GM18951 (cell line): ENCODE data around the gene MTHFD1.

Source experiments
- POLR2A ChIP-seq: IDR thresholded peaks from 4 replicates; pipeline ENCODE4 v1.6.1; 2011; ENCODE audit warnings: mild to moderate bottlenecking; ENCODE audit not compliant: insufficient read length, insufficient read depth; ENCODE audit errors: extremely low read depth
- in situ Hi-C: fragments of 300-500 bp; cut with MboI; formaldehyde crosslinking; loops from one replicate; pipeline ENCODE4 v1.12.0; 2022; ENCODE audit warnings: low sequenced_read_pairs, mixed read lengths, inconsistent platforms; ENCODE audit not compliant: unreplicated experiment

MTHFD1 gene

DNA sequence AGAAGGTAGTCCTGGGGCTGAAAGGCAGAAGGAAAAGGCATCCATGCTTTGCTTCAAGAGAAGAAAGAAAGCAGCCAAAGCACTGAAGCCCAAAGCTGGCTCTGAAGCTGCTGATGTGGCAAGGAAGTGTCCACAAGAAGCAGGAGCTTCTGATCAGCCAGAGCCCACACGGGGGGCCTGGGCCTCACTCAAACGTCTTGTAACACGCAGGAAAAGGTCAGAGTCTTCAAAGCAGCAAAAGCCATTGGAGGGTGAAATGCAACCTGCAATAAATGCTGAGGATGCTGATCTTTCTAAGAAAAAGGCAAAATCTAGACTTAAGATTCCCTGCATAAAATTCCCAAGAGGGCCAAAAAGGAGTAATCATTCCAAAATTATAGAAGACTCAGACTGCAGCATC, 80.3 kb downstream of the MTHFD1 start:
- TF ChIP-seq POLR2A: no peak
- in situ Hi-C loops: no loop called here

DNA sequence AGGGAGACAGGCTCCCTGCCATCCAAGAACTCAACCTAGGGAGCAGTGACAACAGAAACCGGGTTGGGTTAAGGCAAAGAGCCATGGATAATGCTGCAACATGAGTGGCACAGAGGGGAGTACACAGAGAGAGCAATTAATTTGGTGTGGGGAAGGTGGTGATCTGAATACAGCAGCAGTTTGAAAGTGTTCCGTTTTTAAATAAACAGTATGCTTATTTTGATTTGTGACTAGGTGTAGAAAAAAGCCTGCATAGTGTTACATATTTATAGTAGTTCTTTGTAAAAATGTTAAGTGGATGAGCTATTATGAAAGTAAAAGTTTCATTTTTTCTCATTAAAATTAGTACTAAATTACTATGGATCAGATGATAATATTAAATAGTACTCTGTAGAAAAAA, 85.9 kb downstream of the MTHFD1 start:
- in situ Hi-C loops: no loop called here
- TF ChIP-seq POLR2A: no peak

DNA sequence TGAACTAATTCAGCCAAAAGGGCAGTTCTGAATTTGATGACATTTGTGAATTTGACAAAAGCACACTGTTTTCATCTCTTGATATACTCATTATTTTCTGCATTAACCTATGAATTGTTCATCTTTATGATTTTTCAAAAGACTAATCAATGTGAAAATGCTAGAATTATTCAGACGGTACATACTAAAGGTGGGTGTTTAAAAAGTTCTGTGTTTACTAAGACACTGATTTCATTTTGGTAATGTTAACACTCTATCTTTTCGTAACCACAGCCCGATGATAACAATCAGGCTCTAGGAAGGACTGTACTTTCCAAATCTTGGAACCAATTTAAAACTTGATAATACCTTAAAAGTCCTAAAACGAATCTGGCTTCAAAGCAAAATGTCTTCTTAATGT, 86.5 kb downstream of the MTHFD1 start:
- TF ChIP-seq POLR2A: no peak
- in situ Hi-C loops: no loop called here

DNA sequence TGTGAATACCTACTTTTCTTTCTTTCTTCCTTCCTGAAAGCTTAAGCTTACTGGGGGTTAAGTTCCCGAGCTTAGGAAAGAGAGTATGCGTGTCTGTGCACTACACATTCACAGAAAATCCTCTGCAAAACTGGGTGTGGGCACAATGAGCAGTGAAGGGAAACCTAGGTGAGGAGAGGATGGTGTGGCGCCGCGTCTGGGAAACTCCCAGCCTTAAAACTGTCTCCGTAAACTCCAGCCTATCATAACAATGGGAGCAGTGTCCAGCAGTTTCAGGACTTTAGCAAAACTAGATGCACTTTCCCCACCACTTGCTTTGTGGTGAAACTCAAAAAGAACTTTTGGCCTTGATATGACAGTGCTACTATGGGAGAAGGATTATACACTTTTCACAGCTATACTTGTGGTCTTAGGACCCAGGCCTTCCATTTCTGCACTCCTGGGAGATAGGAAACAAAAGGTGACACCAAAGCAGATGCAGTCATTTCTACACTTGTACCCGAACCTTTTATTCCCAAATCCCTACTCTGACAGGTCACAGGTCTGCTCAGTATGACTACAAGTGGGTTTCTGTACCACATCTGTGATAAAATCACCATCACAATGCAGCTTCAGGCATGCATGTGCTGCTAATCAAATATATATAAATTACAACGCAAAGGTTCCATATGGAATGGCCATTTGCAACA, 87.6 kb downstream of the MTHFD1 start:
- in situ Hi-C loops: no loop called here
- TF ChIP-seq POLR2A: no peak

DNA sequence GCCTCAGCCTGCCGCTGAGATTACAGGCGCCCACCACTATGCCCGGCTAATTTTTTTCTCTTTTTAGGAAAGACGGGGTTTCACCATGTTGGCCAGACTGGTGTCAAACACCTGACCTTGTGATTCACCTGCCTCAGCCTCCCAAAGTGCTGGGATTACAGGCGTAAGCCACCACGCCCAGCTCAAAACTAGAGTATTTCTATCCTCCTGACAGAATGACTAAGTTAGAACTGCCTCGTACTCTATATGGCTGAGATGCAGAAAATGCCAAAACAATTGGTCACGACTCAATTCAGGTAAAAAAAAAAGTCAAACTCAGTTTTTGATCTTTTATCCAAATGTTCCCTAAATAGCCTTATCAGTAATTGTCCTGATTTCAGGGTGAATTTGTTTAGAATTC, 88.3 kb downstream of the MTHFD1 start:
- no peak for TF ChIP-seq POLR2A
- in situ Hi-C loops: no loop called here

DNA sequence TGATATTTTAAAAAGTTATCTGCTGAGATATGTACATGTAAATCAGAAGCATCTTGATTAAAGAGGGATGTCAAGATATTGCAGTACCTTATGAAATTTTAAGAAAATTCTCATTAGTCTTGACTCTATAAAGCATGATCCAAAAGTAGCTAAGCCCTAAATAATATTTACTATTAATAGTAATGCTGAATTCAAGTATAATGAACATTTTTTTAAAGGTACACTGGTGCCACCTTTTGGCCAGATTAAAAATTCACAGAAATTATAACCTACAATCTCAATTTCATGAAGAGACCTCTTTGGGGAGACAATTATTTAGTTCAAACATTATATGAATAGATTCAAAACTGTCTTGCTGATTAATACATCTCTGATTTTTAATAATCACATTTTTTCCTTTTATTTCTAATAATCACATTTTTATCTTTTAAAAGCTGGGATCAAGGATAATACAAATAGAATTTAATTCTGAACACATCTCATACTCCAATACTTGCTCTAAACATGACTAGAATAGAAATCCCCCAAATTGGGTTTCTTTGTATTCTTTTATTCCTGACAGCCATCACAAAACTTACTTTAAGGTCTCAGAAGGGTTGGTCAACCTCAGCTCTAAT, 90.6 kb downstream of the MTHFD1 start:
- in situ Hi-C loops: no loop called here

DNA sequence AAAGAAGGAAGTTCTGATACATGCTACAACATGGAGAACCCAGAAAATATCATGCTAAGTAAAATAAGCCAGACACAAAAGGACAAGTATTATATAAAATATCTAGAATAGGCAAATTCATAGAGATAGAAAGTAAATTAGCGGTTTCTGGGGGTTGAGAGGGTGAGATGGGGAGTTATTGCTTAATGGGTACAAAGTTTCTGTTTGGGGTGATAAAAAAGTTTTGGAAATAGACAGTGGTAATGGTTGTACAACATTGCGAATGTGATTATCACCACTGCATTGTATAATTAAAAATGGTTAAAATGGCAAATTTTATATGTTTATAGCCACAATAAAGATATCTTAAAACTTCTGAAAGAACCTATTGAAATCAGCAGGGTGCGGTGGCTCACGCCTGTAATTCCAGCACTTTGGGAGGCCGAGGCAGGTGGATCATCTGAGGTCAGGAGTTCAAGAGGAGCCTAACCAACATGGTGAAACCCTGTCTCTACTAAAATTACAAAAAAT, 100.5 kb downstream of the MTHFD1 start:
- TF ChIP-seq POLR2A: no peak
- in situ Hi-C loops: no loop called here

More for the DNA sequence above, 90.6 kb downstream of the MTHFD1 start:
- no peak for TF ChIP-seq POLR2A

DNA sequence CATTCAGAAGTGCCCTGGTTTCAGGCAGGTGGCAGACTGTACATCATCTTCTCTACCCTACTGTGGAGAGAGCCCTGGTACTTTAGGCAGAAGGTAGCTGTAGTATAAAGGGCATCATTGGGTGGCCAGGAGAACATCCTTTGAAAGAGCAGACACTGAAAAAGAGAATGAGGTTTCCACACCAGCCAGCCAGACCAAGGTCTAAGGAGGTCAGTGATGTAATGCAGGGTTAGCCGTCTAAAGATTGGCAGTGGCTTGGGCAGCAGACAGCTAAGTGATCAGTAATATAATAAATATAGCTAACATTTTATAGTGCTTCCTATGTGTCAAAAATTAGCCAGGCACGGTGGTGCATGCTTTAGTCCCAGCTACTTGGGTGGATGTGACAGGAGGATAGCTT, 103.5 kb downstream of the MTHFD1 start:
- in situ Hi-C loops: no loop called here
- no peak for TF ChIP-seq POLR2A

DNA sequence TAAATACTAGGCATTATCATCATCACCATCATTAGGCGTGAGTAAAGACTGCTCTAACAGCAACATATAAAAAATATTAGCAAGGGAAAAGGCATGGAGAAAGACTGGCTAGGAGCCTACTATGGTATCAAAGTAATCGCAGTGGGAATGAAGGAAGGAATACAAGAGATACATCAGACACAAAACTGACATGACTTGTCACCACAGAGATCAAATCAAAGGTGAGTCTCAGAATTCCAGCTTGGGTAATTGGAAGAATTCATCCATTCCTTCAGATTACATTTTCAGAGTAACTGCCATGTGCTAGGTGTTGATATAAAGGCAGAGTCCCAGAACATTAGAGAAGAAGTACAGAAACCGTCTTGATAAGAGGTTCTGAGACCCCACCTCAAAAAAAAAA, 105.3 kb downstream of the MTHFD1 start:
- TF ChIP-seq POLR2A: no peak
- in situ Hi-C loops: no loop called here

DNA sequence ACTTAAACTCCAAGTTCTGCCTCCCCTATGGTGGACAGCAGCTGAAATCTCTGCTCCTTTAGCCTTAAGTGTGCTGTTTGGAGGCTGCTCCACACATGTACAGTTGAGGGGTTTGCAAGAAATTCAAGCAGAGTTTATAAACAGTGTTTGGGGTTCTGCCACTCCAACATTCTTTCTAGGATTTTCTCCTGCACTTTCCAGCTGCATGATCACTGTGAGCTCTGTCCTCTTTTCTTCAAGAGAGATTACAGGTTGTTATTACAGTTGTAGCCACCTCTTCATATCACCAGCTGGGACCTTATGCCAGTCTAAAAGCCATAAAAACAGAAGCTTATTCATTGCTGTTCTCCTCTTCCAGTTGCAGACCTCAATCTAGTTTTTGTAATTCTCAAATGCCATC, 107.1 kb downstream of the MTHFD1 start:
- in situ Hi-C loops: no loop called here
- no peak for TF ChIP-seq POLR2A

DNA sequence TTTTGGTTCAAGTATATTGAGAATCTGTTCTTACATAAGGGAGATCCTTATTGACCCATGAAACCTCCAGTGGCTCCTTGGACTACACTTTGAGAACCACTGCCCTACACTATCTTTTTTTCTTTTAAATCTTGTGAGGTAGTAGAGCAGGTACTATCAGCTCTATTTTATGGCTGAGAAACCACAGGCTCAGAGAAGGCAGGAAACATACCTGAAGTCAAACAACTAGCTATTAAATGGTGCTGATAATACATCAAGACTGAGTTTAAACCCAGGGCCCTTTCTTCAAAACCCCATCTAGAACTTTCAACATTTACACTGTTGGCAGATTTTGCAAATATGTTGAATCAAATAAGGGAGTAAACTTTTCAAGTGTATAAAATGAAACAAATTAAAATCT, 108.6 kb downstream of the MTHFD1 start:
- TF ChIP-seq POLR2A: no peak
- in situ Hi-C loops: no loop called here

DNA sequence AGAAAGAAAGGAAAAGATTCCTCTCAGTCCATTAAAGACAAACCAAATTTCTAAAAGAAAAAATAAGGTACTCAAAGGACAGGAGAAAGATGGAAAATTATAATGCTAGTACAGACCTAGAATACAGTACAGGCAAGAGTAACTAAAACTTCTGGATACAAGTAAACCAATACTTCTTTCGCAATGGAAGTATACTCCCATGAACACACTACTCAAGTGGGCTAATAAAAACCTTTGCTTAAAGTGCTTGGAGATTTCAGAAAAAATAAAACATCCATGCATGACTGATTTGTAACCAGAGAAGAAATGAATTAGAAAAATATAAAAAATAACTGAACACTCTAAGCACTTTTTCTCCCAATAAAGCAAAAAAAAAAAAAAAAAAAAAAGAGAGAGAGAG, 111.9 kb downstream of the MTHFD1 start:
- TF ChIP-seq POLR2A: no peak
- in situ Hi-C loops: no loop called here

DNA sequence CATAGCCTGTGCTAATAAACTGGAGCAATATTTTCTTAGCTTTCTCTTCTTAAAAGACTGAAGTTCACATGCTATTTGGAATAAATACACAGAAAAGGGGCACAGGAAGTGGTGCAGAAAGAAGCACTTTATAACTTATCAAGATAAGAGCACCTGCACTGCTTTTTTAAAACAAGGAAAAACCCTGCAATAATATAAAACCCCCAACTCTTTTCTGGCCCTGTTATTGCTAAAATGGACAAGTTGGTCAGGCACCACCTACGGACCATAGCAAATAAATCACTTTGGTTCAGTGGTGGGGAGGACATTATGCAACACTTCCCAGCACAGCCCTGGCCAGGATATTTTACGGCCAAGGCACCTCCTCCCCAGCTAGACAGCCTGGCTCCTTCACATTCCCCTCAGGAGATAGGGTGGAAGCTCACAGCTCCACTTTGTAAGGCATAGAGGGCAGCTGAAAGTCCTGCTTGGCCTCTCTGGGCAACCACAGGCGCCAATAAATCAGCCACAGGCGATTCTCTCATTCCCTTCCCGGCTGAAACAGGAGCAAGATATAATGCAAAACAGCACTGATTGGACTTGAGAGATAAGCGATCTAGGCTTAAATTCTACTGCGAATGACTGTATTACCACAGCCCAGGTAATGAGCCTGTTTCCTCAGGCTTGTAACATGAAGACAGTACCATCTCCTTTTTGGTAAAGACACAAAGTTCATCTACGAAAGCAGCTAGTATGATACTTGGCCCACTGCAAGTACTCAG, 113.4 kb downstream of the MTHFD1 start:
- TF ChIP-seq POLR2A: no peak
- in situ Hi-C loops: no loop called here

DNA sequence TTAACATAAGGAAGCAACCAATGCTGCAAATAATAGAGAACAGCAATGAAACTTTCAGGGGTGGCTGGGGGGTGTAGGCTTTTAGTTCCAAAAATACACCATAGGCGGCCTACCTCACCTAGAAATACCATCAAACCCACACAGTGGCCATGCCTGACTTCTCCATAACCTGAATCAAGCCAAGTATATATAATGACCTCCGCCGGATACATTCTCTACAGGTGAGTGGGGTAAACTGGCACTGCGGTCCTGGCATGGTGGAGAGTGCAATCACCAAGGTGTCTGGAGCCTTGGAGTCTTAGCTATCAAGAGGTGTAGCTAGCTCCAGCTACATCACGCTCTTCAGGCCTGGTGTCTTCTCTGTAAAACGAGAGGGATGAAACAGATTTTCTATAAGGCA, 114.3 kb downstream of the MTHFD1 start:
- peak; percentile 28 for TF ChIP-seq POLR2A
- in situ Hi-C loops: no loop called here

DNA sequence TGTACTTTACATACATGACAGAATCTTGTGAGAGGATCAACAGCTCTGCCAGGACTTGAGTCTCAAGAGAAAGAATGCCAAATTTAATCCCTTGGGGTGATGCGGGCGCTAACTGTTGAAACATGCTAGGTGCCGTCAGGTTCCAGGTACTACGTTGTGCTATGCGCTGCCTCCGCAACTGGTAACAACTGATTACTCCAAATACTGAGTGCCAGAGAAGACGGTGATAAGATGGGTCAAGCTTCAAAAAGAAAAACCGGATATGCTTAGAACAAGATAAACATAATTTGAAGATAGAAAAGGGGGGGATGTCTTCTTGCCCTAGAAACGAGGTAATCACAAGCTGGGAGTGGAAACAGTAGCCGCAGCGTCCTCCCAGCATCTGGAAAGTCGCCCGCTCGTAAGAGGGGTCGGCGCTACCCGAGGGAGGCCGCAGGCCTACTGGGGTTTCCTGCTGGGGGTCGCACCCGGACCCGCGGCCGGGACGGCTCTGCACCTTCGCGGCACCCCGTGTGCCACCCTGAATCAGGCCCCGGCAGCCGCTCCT, 114.8 kb downstream of the MTHFD1 start:
- no peak for TF ChIP-seq POLR2A
- in situ Hi-C loops: no loop called here
